ENCODE measurements around the gene TOB1.

Gene TOB1

DNA sequence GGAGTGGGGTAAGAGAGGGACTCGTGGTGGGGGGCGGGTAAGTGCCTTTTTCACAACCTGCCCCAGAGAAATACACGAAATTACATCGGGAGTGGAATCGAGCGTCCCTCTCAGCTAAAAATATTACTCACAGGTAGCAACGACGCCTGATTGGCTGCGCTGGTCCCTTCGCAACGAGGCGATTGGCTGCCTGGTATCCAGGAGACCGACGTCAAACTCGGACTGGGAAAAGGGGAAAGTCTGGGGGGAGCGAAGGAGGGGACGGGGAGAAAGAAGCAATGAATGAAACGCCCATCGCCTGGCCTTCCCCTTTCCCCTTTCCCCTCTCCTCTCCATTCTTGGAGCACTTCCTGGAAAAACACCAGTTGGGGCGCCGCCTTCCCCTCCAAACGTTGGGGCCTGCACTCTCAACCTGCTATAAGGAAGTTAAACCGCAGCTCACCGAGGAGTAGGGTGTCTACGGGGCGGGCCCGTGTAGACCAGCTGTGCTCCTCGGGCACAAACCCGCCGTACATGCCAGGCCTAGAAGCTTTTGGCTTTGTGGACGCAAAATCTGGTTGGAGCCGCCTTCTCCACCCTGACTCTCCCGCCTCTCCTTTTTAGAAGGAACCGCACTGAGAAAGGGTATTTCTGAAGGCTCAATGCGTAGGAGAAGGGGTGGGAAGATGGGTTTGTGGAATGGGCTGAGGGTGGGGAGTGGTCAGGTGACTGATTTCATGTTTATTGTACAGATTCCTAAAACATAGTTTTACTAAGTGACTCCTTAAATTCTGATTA lies 1.4 kb upstream of the TOB1 start:
- ChIA-PET POLR2A (interaction anchor here (0.7 to 5.9 kb wide), 8 partner anchors 11 to 86 kb away, joined by 3 to 126 read pairs (median 23); no protein-coding TSS in a partner anchor), CTCF (interaction anchor here (1.0 to 21.7 kb wide), 3 partner anchors 16 to 96 kb away, joined by 3 to 758 read pairs (median 162); no protein-coding TSS in a partner anchor)
- TF ChIP-seq, protein P1, sequence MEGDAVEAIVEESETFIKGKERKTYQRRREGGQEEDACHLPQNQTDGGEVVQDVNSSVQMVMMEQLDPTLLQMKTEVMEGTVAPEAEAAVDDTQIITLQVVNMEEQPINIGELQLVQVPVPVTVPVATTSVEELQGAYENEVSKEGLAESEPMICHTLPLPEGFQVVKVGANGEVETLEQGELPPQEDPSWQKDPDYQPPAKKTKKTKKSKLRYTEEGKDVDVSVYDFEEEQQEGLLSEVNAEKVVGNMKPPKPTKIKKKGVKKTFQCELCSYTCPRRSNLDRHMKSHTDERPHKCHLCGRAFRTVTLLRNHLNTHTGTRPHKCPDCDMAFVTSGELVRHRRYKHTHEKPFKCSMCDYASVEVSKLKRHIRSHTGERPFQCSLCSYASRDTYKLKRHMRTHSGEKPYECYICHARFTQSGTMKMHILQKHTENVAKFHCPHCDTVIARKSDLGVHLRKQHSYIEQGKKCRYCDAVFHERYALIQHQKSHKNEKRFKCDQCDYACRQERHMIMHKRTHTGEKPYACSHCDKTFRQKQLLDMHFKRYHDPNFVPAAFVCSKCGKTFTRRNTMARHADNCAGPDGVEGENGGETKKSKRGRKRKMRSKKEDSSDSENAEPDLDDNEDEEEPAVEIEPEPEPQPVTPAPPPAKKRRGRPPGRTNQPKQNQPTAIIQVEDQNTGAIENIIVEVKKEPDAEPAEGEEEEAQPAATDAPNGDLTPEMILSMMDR (IDR thresholded peaks at IDR 0.05; ENCODE audit: insufficient read depth, low read length, missing control alignments), result no peak

DNA sequence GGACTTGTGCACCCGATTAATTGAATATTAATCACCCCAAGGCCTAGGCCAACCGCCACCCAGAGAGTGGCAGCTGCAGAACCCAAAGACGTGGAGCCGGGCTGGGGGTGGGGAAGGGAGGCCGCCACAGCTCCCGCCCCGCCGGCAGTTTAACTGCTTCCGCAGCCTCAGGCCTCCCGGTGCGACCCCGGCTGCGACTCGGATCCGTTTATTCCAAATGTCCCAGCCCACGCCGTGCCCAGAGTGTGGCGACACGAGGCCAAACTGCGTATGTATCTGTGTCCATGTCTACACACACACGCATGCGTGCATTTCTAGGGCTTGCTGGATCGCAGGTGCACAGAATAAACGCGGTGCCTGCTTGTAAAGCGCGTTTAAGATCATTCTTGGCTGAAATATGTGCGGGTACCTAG lies 802 bp upstream of the TOB1 start:
- ChIA-PET CTCF (interaction anchor here (1.0 to 21.7 kb wide), 3 partner anchors 15 to 97 kb away, joined by 3 to 758 read pairs (median 162); no protein-coding TSS in a partner anchor), POLR2A (interaction anchor here (0.9 to 5.9 kb wide), 20 partner anchors 12 to 299 kb away, joined by 3 to 126 read pairs (median 8); partner anchors contain the start of genes NME2 and SPAG9)
- TF ChIP-seq, protein P1 (IDR thresholded peaks at IDR 0.05; ENCODE audit: insufficient read depth, low read length, missing control alignments), result no peak
- peak overlapping the region; percentile 71 for H3K4me3 ChIP-seq (ENCODE audit: low read depth, low read length)
- no peak for DNase-seq (ENCODE audit: low read depth, low spot score)

More for the DNA sequence above, 1.4 kb upstream of the TOB1 start:
- peak overlapping the region; percentile 71 for H3K4me3 ChIP-seq (ENCODE audit: low read depth, low read length)
- peak; percentile 46 for DNase-seq (ENCODE audit: low read depth, low spot score)

DNA sequence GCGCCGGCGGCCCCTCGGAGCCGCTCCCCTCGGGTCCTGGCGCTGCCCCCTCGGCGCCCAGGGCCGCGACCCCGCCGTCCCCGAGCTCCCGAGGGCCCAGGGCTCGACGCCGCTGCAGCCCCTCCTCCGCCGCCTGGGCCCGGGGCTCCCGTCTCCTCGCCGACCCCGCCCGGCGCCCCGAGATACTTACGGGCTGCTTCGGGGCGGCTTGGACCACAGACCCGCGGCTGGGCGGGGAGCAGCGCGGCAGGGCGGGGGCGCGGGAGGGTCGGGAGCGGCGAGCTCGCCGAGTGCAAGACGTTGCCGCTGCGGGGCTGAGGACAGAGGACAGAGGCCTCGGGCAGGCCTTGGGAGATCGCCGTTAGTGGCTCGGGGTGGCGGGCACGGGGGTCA lies 290 bp downstream of the TOB1 start:
- POLR2A ChIA-PET, result interaction anchor here (0.6 to 5.9 kb wide), 45 partner anchors 9 to 300 kb away, joined by 3 to 126 read pairs (median 6); partner anchors contain the start of genes NME1, NME2 and SPAG9
- CTCF ChIA-PET, result interaction anchor here (9.2 to 21.7 kb wide), 2 partner anchors 14 to 83 kb away, joined by 162 to 758 read pairs; no protein-coding TSS in a partner anchor
- DNase-seq (ENCODE audit: low read depth, low spot score), result no peak
- H3K4me3 ChIP-seq (ENCODE audit: low read depth, low read length), result peak overlapping the region; percentile 92
- TF ChIP-seq, protein P1 (IDR thresholded peaks at IDR 0.05; ENCODE audit: insufficient read depth, low read length, missing control alignments), result no peak

DNA sequence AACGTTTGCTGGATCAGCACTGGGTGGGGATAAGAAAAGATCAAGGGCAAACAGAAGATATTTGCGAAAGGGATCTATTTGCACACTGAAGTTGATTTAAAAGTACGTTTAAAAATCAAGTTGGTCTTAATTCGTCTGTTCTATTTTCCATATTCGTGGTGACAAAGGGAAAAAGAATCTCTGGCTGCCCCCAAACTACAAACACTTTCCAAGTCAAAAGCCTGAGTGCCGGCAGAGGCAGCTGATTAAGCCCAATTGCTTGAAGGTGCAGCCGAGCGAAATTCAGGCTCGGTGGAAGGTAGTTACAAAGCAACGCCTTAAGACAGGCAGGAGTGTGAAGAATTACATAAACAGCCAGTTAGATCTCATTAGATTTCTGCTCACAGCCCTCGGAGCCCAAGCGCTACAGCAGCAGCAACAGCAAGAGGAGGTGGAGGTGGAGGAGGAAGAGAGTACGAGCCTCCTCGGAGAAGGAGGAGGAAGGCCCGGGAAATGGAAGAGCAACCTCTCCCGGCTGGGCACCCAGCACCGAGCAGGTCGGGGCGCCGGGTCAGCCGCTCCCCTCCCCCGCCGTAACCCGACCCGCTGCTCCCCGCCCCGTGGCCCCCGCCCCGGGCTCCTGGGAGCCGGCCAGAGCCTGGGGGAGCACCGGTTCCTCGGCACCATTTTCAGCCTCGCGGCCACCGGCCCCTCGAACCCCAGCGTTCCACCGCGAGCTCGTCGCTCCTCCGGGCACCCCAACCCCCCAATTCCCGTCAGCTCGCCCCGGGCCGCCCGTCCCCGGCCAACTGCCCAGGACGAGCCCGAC lies 890 bp downstream of the TOB1 start:
- DNase-seq (ENCODE audit: low read depth, low spot score), result no peak
- peak overlapping the region; percentile 92 for H3K4me3 ChIP-seq (ENCODE audit: low read depth, low read length)
- CTCF ChIA-PET, result interaction anchor here (9.2 to 21.7 kb wide), 2 partner anchors 13 to 83 kb away, joined by 162 to 758 read pairs; no protein-coding TSS in a partner anchor
- POLR2A ChIA-PET, result interaction anchor here (0.6 to 5.9 kb wide), 28 partner anchors 9 to 301 kb away, joined by 3 to 126 read pairs (median 8); partner anchors contain the start of genes NME1, NME2 and SPAG9
- TF ChIP-seq, protein P1 (IDR thresholded peaks at IDR 0.05; ENCODE audit: insufficient read depth, low read length, missing control alignments), result no peak

- TF ChIP-seq, protein P1 (IDR thresholded peaks at IDR 0.05; ENCODE audit: insufficient read depth, low read length, missing control alignments), result no peak
- peak overlapping the region; percentile 92 for H3K4me3 ChIP-seq (ENCODE audit: low read depth, low read length)
- CTCF ChIA-PET, result interaction anchor here (9.2 to 21.7 kb wide), 2 partner anchors 13 to 84 kb away, joined by 162 to 758 read pairs; no protein-coding TSS in a partner anchor
- POLR2A ChIA-PET, result interaction anchor here (2.8 to 5.9 kb wide), 5 partner anchors 10 to 89 kb away, joined by 22 to 126 read pairs (median 44); no protein-coding TSS in a partner anchor
- DNase-seq (ENCODE audit: low read depth, low spot score), result no peak
These were observed 1.5 kb downstream of the TOB1 start for GRCh38 chr17:50864747-50865059.

All from AG04449 (cell line).